Uterus (tissue), 4 donors: ENCODE data around the gene C20orf204. TPM values are rescaled to one million over a fixed set of nuclear protein-coding genes. Genes with fewer than 3 reads are reported as not detected.

Source experiments
- DNase-seq, 2 donors: peaks; one replicate each; pipeline ENCODE4 v3.0.0-alpha.2; 2019 to 2020
- H3K27ac ChIP-seq, 2 donors: fragments of 200-600 bp; sonication (generic); 1 replicate in 1 of 2; 2 replicates in 1 of 2; pipeline ENCODE4 v1.5.1; 2016 to 2018
- H3K27me3 ChIP-seq, 2 donors: fragments of 200-600 bp; sonication (generic); one replicate each; pipeline ENCODE4 v1.5.1; 2018 to 2019; ENCODE audit warnings: control low read depth in 1 of 2
- H3K36me3 ChIP-seq, 2 donors: fragments of 200-600 bp; sonication (generic); one replicate each; pipeline ENCODE4 v1.5.1; 2019; ENCODE audit warnings: control low read depth in 1 of 2
- H3K4me1 ChIP-seq, 2 donors: fragments of 200-600 bp; sonication (generic); one replicate each; pipeline ENCODE4 v1.5.1; 2018 to 2019; ENCODE audit warnings: control low read depth in 1 of 2
- H3K4me3 ChIP-seq, 2 donors: fragments of 200-600 bp; sonication (generic); 1 replicate in 1 of 2; 2 replicates in 1 of 2; pipeline ENCODE4 v1.5.1; 2018 to 2019; ENCODE audit warnings: mild to moderate bottlenecking in 1 of 2
- H3K9me3 ChIP-seq, 2 donors: fragments of 200-600 bp; sonication (generic); one replicate each; pipeline ENCODE4 v1.5.1; 2019; ENCODE audit warnings: control low read depth in 1 of 2
- CTCF ChIP-seq, 4 experiments: fragments of 200-600 bp in 2 of 4; fragments of 450-650 bp in 2 of 4; sonication (generic) in 2 of 4; IDR thresholded peaks; one replicate each; pipeline ENCODE4 v1.5.1; 2016 to 2019; ENCODE audit warnings: antibody characterized with exemption in 4 of 4, mild to moderate bottlenecking in 2 of 4, moderate library complexity in 1 of 4
- POLR2A ChIP-seq, 2 donors: fragments of 450-650 bp; IDR thresholded peaks; one replicate each; pipeline ENCODE4 v1.6.1; 2016; ENCODE audit warnings: antibody characterized with exemption in 2 of 2, mild to moderate bottlenecking in 1 of 2, moderate library complexity in 1 of 2
- intact Hi-C: fragments of 100-400 bp; cut with DNase I; formaldehyde crosslinking; loops from one replicate; pipeline ENCODE4 v1.15.1; 2023; ENCODE audit warnings: low total_unique reads
- total RNA-seq, 4 donors: library from RNA; depleted of rRNA in 3 of 4; stranded (reverse); fragments of >200 nt in 3 of 4; gene quantifications; one replicate each; pipeline versions ENCODE4 v1.1.0 to v1.2.4, GENCODE V29; 2014 to 2023
- donor health status: DM: yes; HTN: yes; CAD: no.

C20orf204 gene
- total RNA-seq, 4 donors from 2014 or later: 0.26 to 2.9 (median 1.9) TPM; not detected in 1

GRCh38 chr20:64052987-64053840, 17.2 kb downstream of the C20orf204 start:
- intact Hi-C loops: no loop called here

GRCh38 chr20:64053841-64054661, 18.1 kb downstream of the C20orf204 start:
- Histone ChIP-seq H3K9me3 (no peaks in the 10 kb centered on the region), H3K27ac (peak overlapping the region; percentile 62 to 71), H3K27me3 (no peaks in the 10 kb centered on the region), H3K4me3 (no peak overlapping the region), H3K36me3 (no peaks in the 10 kb centered on the region), H3K4me1 (peaks cover 0 to 13% of the 10 kb centered on the region in 2 donors)
- peak in 1 of 2 donors; percentile 74 for DNase-seq
- TF ChIP-seq POLR2A (IDR thresholded peaks at IDR 0.05): no peak
- no peak for TF ChIP-seq CTCF (IDR thresholded peaks at IDR 0.05)
- intact Hi-C loops: no loop called here

More at GRCh38 chr20:64052987-64053840, 17.2 kb downstream of the C20orf204 start:
- Histone ChIP-seq H3K27me3 (no peaks in the 10 kb centered on the region), H3K4me3 (no peak overlapping the region), H3K36me3 (no peaks in the 10 kb centered on the region), H3K4me1 (peaks cover 0 to 19% of the 10 kb centered on the region in 2 donors), H3K9me3 (no peaks in the 10 kb centered on the region), H3K27ac (peak overlapping the region; percentile 62 to 71)
- TF ChIP-seq CTCF (IDR thresholded peaks at IDR 0.05): no peak
- TF ChIP-seq POLR2A (IDR thresholded peaks at IDR 0.05): no peak
- no peak for DNase-seq

GRCh38 chr20:64055396-64055892, 19.5 kb downstream of the C20orf204 start:
- intact Hi-C loops: no loop called here
- DNase-seq: no peak
- no peaks in the 10 kb centered on the region for H3K9me3 ChIP-seq
- H3K27ac ChIP-seq: peak overlapping the region; percentile 55
- TF ChIP-seq CTCF (IDR thresholded peaks at IDR 0.05): no peak
- TF ChIP-seq POLR2A (IDR thresholded peaks at IDR 0.05): no peak
- no peaks in the 10 kb centered on the region for H3K27me3 ChIP-seq
- H3K4me3 ChIP-seq: no peak overlapping the region
- peaks cover 0 to 9% of the 10 kb centered on the region in 2 donors for H3K4me1 ChIP-seq
- no peaks in the 10 kb centered on the region for H3K36me3 ChIP-seq

- DNase-seq: peak in 1 of 2 donors; percentile 66
- no peaks in the 10 kb centered on the region for H3K36me3 ChIP-seq
- H3K4me3 ChIP-seq: no peak overlapping the region
- no peak for TF ChIP-seq POLR2A (IDR thresholded peaks at IDR 0.05)
- TF ChIP-seq CTCF (IDR thresholded peaks at IDR 0.05): no peak
- H3K4me1 ChIP-seq: peaks cover 0 to 9% of the 10 kb centered on the region in 2 donors
- intact Hi-C loops: no loop called here
- H3K27ac ChIP-seq: peak overlapping the region; percentile 55
- no peaks in the 10 kb centered on the region for H3K9me3 ChIP-seq
- H3K27me3 ChIP-seq: no peaks in the 10 kb centered on the region
These were observed 20.1 kb downstream of the C20orf204 start for GRCh38 chr20:64055893-64056638.
